NCI-H2029 (cell line): ENCODE measurements around the gene FES.
"Not testable (repeated sequence)": the region's sequence is repeated elsewhere in the genome, so short reads cannot be mapped to it uniquely, and the experiment has no call there.

Source experiments
- DNase-seq: peaks from one replicate; lab custom pipeline; 2025; lab: John Stamatoyannopoulos, UW

The FES gene

DNA sequence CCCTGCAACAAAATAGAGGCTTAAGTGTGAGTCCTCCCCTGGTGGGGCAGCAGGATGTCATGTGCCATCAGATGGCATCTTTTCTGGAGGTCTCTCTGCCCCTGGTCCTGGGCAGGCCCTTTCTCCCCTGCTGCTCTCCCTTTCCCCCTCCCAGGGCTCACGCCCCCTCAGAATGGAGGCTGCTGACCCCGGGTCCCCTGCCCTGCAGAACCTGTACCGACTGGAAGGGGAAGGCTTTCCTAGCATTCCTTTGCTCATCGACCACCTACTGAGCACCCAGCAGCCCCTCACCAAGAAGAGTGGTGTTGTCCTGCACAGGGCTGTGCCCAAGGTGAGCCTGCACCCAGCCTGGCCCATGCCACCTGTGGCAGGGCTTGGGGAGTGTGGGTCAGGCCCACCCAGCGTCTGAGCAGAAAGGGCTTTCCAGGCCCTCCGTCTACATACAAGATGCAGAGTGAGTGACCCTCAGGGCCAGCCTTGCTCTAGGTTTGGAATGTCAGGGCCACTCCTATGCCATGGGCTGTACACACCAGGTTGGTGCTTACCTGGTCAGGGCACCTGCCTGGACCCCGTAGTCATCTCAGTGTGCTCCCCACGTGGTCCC is 7.1 kb downstream of the FES start:
- no peak for DNase-seq

GRCh38 chr15:90892023-90892422 is 7.7 kb downstream of the FES start:
- DNase-seq = no peak

DNA sequence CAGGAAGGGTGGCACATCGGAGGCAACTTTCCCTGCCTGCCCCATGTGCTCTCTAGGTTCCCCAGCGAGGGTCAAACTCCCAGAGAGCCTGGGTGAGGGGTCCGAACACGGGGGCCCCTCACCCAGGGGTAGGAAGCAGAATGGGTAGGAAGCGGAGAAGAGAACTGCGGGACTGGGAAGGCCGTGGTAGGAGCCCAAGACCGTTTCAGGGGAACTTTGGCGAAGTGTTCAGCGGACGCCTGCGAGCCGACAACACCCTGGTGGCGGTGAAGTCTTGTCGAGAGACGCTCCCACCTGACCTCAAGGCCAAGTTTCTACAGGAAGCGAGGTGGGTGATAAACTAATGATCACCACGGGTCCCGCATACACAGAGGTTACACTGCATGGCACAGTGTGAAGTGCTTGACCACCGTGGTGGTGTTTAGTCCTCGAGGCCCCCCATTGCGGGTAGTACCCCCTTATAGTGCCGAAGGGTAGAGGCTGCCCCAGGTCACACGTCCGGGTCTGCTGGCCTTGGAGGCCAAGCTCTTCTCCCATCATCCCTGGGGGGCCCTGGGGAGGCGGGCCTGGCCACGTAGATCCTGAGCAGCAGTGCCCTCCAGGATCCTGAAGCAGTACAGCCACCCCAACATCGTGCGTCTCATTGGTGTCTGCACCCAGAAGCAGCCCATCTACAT is 8.3 kb downstream of the FES start:
- DNase-seq = no peak

GRCh38 chr15:90893175-90894090 is 9.1 kb downstream of the FES start:
- no peak for DNase-seq

GRCh38 chr15:90895571-90896117 is 11.3 kb downstream of the FES start:
- peak; percentile 41 for DNase-seq

GRCh38 chr15:90897131-90897655 is 12.9 kb downstream of the FES start:
- not testable (repeated sequence) for DNase-seq

GRCh38 chr15:90901175-90902039 is 17.1 kb downstream of the FES start:
- DNase-seq = no peak

DNA sequence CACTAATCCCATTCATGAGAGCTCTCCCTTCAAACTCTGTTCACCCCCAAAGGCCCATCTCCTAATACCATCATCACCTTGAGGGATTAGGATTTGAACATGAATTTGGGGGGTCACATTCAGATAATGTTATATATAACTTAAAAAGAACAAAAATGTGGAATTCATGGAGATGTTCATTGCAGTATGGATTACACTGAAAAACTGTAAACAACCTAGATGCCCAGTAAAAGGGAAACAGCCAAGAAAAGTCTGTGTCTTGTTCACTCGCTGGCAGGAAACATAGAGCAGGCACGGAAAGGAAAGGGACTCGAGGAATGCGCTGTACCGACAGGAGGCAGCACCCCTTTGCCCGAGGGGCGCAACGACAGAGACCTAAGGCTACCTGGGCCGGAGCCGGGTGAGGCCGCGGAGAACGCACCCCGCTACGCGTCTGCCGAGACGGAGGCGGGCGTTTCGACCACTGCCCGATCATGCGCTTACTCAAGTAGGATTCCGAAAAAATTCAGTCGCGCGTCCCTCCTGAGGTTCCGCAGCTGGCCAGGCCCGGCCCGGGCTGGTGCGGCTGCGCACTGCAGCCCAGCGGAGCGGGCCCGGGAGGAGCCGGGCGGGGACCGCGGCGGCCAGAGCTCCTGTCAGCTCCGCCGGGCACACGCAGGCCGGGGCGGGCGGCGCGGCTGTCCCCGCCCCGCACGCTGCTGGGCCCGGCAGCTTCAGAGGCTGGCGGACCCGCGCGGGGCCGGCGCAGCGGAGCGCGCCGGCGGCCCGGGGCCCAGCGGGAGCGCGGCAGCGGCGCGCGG is 17.9 kb downstream of the FES start:
- DNase-seq = peak; percentile 21

- DNase-seq = peak; percentile 37
Observed at GRCh38 chr15:90902840-90903732, 18.8 kb downstream of the FES start, which contains the start of gene MAN2A2. Gene MAN2A2 (plus strand): TSS chr15:90903302. CDS start chr15:90904208, 906 bp downstream.

- no peak for DNase-seq
Observed at GRCh38 chr15:90903733-90904536, 19.6 kb downstream of the FES start.

DNA sequence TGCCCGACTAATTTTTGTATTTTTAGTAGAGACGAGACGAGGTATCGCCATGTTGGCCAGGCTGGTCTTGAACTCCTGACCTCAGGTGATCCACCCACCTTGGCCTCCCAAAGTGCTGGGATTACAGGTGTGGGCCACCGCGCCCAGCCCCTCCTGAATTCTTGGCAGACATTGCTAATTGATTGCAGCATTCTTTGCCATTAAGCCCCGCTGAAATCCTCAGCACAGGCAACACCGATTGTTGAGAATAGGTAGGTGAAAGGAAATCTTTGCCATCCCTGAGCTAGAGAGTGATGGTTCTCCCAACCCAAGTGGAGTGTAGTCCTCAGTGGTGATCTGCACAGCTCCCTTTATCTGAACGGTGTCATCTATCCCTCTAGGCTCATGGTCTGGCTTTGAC is 20.4 kb downstream of the FES start:
- DNase-seq = no peak

GRCh38 chr15:90905306-90906180 is 21.2 kb downstream of the FES start:
- DNase-seq = no peak

- DNase-seq = no peak
Observed at GRCh38 chr15:90906181-90906849, 22.0 kb downstream of the FES start.

- DNase-seq = no peak
Observed at GRCh38 chr15:90907051-90907660, 22.9 kb downstream of the FES start.

- no peak for DNase-seq
Observed at GRCh38 chr15:90907838-90908507, 23.7 kb downstream of the FES start.

- not testable (repeated sequence) for DNase-seq
Observed at GRCh38 chr15:90909449-90909848, 25.1 kb downstream of the FES start.
